Posterior vena cava (tissue), 2 donors: ENCODE data around the gene MTX1. TPM values are rescaled to one million over a fixed set of nuclear protein-coding genes. Genes with fewer than 3 reads are reported as not detected.
"Not testable (repeated sequence)": the region's sequence is repeated elsewhere in the genome, so short reads cannot be mapped to it uniquely, and the experiment has no call there.

ENCODE experiments used
- DNase-seq: peaks from one replicate; pipeline ENCODE4 v3.0.0-alpha.2; 2020; ENCODE audit warnings: low spot score
- intact Hi-C, 2 donors: fragments of 100-400 bp; cut with DNase I; formaldehyde crosslinking; loops; one replicate each; pipeline versions ENCODE4 v1.14.1 to v1.14.2; 2022 to 2023
- long read RNA-seq, 2 donors: library from polyadenylated mRNA; unstranded; transcript quantifications; one replicate each; pipeline ENCODE4 v2.0.0, GENCODE V29; 2020 to 2021
- total RNA-seq, 2 donors: library from RNA; stranded (reverse); fragmentation: NEBNext Ultra II Directional; extraction: Animal tissue kit (Norgen Biotek cat#: 25700); gene quantifications; one replicate each; pipeline ENCODE4 v1.2.1, GENCODE V29; 2021
- donor health status: DM: yes; HTN: yes; CAD: no.
- donor health status: DM: yes; HTN: yes; CAD: no.

MTX1 gene
- 10 to 100 TPM; 20.9 to 26.8 TPM for total RNA-seq
- long read RNA-seq, donor 1, transcript MTX1-202 (8 exons, 1,632 nt) = major isoform, 8 of 9 reads
- long read RNA-seq, donor 1, partial matches to known transcripts = 0 of 9 reads
- long read RNA-seq, donor 1, other reads (novel, unspliced or antisense) = 1 of 9 reads
- long read RNA-seq, donor 2, transcript MTX1-202 (8 exons, 1,632 nt) = major isoform, 41 of 48 reads
- long read RNA-seq, donor 2, partial matches to known transcripts = 1 of 48 reads
- long read RNA-seq, donor 2, other reads (novel, unspliced or antisense) = 5 of 48 reads

DNA sequence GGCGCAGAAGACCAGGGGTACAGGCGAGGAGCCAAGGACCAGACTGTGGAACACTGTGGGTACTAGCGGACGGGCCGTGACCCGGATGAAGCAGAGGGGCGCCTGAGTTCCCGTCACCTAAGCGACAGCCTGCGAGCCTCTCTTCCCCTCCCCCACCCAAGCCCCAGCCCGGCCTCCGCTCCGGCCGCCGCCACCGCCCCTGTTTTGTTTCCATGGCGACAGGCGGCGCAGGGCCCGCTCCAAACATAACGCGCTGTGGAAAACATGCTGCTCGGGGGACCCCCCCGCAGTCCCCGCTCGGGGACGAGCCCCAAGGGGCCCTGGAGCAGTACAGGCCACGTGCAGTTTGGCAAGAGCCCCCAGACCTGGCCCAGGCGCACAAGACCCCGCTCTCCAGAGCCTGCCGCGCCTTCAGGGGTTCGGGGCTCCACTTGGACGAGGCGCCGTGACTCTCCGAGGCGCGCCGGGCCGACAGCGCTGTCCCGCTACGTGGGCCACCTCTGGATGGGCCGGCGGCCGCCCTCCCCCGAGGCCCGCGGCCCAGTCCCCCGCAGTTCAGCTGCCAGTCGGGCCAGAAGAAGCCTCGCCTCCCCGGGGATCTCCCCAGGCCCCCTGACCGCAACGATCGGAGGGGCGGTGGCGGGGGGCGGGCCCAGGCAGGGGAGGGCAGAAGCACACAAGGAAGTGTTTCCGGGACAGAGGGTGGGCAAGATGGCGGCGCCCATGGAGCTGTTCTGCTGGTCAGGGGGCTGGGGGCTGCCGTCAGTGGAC is at the start of gene MTX1:
MTX1 (plus strand) TSS at position 155 of the 771 bp plus-strand sequence; CDS start at position 265, 110 bp downstream.
- intact Hi-C loops = no loop called here
- peak; percentile 99 for DNase-seq

DNA sequence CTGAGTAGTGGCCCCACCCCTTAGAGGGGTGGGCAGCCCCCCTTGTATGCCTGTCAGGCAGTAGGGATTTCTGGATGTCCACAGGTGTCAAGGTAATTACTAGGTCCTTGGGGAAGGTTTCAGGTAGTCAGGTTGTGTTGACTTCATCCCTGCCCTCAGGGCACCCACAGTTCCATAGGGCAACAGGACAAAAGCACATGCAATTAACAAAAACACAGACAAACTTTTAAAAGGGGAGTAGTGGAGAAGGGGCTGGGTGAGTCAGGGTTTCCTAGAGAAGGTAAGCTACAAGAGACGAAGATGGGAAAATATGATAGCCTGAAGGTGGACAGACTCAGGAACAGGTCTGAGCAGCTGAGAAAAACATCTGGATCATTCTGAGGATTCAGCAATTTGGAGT is 49.5 kb upstream of the MTX1 start:
- intact Hi-C loops = no loop called here
- DNase-seq = no peak

DNA sequence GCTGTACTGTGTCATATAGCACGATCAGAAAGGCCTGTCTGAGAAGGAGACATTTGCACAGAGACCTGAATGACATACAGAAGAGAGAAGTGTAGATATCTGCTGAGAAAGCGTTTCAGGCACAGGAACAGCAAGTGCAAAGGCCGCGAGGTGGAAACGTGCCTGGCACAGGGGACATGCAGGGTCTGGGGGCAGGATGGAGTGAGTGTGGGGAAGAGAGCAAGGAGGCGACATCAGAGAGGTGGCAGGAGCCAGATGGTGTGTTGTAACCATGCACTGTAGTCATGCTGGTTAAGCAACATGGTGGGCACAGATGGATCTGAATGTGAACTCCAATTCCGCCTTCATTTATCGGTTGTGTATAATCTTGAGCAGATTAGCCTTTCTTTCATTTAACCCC is 48.4 kb upstream of the MTX1 start:
- intact Hi-C loops = no loop called here
- DNase-seq = no peak

DNA sequence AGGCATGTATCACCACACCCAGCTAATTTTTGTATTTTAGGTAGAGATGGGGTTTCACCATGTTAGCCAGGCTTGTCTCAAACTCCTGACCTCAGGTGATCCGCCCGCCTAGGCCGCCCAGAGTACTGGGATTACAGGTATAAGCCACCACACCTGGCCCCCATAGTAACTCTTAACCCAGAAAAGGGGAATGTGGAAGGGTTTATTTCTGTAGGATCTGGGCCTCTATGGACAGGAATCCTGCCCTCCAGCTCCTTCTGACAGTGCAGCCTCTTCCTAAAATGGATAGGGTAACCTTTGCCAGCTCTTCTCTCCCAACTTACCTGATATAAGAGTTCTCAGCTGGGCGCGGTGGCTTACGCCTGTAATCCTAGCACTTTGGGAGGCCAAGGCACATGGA is 45.9 kb upstream of the MTX1 start:
- intact Hi-C loops, DNase-seq: not testable (repeated sequence)

DNA sequence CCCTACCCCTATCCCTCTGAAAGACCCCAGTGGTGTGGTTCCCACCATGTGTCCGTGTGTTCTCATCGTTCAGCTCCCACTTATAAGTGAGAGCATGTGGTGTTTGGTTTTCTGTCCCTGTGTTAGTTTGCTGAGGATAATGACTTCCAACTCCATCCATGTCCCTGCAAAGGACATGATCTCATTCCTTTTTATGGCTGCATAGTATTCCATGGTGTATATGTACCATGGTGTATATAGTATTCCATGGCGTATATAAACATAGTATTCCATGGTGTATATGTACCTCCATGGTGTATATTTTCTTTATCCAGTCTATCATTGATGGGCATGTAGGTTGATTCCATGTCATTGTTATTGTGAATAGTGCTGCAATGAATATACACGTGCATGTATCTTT is 44.7 kb upstream of the MTX1 start:
- DNase-seq, intact Hi-C loops: not testable (repeated sequence)

- not testable (repeated sequence) for DNase-seq
- intact Hi-C loops = loop anchor here in 1 of 2 donors (5.0 kb wide), 1 partner anchor 72 kb away; no protein-coding TSS in a partner anchor
These were observed 43.9 kb upstream of the MTX1 start for GRCh38 chr1:155164625-155165024.

DNA sequence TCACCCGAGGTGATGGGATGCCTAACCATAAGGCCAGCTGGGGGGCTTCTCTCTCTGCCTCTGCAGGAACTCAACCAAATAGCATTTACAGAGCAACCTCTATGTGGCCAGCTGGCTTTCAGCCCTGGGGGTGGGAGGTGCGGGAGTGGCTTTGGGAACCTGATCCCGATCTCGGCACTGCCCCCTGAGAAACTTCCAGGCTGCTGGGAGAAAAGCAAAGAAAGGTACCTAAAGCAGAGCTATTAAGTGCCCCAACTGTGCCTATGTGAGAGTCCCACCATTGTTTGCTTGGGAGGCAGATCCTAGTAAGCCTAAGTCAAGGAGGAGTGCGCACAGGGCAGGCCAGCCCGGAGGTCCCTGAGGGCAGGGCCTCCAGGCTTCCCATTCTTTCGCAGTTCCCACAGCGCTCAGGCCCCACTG is 42.4 kb upstream of the MTX1 start:
- intact Hi-C loops = loop anchor here (2.0 to 5.0 kb wide), 2 partner anchors 73 to 74 kb away; no protein-coding TSS in a partner anchor
- no peak for DNase-seq

DNA sequence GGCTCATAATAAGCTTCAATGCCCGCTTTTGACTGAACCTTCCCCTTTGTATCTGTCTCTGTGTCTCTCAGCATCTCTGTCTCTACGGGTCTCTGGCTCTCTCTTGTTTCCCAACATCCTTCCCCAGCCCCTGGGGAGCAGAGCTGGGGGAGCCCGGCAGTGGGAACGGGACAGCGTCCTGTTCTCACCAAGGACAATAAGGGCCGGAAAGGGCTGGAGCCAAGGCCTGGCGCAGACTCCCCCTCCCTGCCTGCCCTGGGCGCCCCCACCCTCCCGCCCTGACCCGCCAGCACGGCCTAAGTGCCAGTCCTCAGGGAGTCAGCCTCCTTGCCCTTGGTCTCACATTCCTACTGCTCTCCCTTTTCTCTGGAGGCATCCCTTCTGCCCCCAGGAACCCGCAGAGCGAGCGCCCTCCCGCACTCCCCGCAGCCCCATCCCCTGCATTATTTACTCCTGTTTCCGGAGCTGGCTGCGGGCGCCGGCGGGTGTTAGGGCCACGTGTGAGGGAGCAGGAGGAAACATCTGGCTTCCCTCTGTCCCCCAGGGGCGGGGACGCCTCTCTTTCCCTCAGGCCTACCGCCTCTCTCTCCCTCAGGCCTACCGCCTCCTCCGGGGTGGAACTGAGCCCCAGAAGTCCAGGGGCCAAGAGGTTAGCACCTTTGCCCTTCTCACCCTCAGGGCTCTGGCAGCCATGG is 41.9 kb upstream of the MTX1 start:
- intact Hi-C loops = loop anchor here (2.0 to 5.0 kb wide), 2 partner anchors 74 kb away; no protein-coding TSS in a partner anchor
- no peak for DNase-seq

- intact Hi-C loops = loop anchor here (2.0 to 5.0 kb wide), 2 partner anchors 75 kb away; no protein-coding TSS in a partner anchor
These were observed 41.1 kb upstream of the MTX1 start for GRCh38 chr1:155167166-155168104.

DNA sequence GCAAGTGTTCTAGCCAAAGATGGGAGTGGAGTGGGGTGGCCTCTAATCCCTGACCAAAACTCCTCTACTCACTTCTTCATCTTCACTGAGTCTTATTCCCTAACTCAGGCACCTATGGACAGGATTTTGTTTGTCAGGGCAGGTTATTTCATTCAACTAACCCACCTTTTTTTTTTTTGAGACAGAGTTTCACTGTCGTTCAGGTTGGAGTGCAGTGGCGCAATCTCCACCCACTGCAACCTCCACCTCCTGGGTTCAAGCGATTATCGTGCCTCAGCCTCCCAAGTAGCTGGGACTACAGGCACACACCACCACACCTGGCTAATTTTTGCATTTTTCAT is 40.4 kb upstream of the MTX1 start:
- intact Hi-C loops = loop anchor here in 1 of 2 donors (5.0 kb wide), 1 partner anchor 76 kb away; no protein-coding TSS in a partner anchor

More at GRCh38 chr1:155167166-155168104, 41.1 kb upstream of the MTX1 start:
- DNase-seq = peak; percentile 96

DNA sequence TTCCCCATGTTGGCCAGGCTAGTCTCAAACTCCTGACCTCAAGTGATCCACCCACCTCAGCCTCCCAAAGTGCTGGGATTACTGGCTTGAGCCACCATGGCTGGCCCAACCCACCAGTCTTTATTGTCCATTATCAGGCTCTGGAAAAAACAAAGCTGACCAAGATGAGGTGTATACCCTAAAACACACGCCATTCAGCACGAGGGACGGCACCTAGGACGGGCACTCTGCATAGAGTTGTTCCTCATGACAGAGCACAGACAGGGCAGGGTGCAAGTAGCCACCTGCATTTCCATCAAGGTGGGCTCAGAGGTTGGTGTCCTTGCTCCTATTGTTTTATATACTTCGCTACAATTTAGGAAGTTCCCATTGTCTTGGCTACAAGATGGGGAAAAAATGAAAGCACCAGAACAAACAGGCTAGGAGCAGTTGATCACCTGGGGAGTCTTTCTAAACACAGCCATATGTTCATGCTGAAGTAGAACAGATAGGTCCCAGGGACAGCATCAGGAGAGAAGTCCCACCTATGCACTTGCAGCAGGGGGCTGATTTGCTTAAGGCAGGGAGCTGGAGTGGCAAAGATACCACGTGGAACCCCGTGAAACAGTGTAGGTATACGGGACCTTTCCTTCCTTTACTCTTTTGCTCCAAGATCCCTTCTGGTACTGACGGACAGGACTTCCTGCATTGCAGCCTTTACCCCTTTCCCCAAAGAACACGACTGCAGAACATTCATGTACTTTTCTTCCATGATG is 39.9 kb upstream of the MTX1 start:
- intact Hi-C loops = loop anchor here in 1 of 2 donors (5.0 kb wide), 1 partner anchor 76 kb away; no protein-coding TSS in a partner anchor
- no peak for DNase-seq

More for the DNA sequence above, 40.4 kb upstream of the MTX1 start:
- DNase-seq = not testable (repeated sequence)

- no peak for DNase-seq
- intact Hi-C loops = loop anchor here in 1 of 2 donors (5.0 kb wide), 1 partner anchor 77 kb away; no protein-coding TSS in a partner anchor
These were observed 39.0 kb upstream of the MTX1 start for GRCh38 chr1:155169541-155169940.

- DNase-seq = no peak
- intact Hi-C loops = loop anchor here in 1 of 2 donors (10.0 kb wide), 1 partner anchor 55 kb away; no protein-coding TSS in a partner anchor
These were observed 38.3 kb upstream of the MTX1 start for GRCh38 chr1:155170101-155170785.

DNA sequence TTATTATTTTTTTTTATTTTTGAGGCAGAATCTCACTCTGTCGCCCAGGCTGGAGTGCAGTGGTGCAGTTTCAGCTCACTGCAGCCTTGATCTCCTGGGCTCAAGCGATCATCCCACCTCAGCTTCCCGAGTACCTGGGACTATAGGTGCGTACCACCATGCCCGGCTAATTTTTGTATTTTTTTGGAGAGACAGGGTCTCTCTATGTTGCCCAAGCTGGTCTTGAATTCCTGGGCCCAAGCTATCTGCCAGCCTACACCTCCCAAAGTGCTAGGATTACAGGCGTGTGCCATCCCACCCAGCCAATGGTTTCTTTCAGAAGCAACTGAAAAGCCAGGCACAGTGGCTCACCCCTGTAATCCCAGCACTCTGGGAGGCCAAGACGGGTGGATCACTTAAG is 37.7 kb upstream of the MTX1 start:
- intact Hi-C loops = loop anchor here in 1 of 2 donors (10.0 kb wide), 1 partner anchor 54 kb away; no protein-coding TSS in a partner anchor
- DNase-seq = peak; percentile 36

DNA sequence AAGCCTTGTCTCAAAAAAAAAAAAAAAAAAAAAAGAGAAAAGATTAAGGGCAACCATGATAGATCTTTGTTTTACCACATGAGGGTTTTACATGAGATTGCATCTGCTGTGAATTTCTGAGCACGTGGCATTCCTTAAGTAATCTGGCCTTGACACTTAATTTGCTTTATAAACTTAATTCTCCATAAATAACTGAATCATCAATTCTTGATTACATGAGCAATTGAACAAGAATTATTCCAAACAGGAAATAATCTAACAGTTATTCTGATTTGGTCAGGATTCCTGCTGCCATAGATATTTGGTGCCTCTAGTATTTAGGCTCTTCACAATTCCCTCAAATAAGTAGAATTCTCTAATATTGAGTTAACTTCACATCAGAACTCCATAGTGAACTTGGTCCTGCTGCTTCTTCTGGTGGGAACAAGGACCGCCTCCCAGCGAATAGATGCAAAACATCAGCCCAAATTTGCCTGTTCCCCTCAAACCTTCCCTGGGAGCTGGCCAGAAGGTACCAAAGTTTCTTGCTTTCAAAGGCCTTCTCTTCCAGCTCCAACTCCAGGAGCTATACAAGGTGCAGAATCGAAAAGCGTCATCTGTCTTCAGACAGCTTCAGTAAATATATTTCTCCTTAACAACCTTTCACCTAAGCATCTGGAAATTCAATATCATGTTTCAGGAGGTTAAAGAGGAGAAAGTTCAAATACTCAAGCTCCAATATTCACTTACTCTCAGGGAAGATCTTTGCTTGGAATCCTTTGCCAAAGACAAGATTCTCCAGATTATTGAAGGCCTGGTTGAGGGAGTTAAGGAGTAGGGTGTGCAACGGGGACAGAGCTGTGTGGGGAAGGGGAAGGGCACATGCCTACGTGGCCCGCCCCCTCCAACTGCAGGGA is 36.4 kb upstream of the MTX1 start:
- intact Hi-C loops = loop anchor here in 1 of 2 donors (10.0 kb wide), 1 partner anchor 53 kb away; no protein-coding TSS in a partner anchor
- DNase-seq = no peak
